Stimulated activated CD4-positive, alpha-beta T cell treated with anti-CD3 and anti-CD28 coated beads, TNF-alpha, amount 100 ng/mL, for 24 hours (primary cell): ENCODE results near the gene PPP1R7.
"Not testable (repeated sequence)": the region's sequence is repeated elsewhere in the genome, so short reads cannot be mapped to it uniquely, and the experiment has no call there.

Source experiments
- DNase-seq, 3 experiments: peaks; one replicate each; pipeline ENCODE4 v3.0.0-alpha.2; 2020; ENCODE audit warnings: low read depth in 3 of 3

PPP1R7 gene

DNA sequence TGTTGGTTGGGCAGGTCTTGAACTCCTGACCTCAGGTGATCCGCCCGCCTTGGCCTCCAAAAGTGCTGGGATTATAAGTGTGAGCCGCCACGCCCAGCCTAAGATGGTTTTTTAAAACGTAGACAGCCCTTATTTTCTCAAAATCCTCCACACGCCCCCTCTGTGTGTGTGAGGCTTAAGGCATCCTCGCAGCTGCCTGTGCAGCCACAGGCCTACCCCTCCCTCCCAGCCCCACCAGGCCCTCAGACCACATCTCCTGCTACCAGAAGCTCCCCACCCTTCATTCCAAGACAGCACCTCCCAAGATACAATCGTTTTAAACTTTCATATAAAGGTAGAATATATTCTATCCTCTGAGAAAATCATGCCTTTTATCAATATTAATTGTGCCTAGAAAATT, 43.0 kb downstream of the PPP1R7 start:
- DNase-seq = no peak

DNA sequence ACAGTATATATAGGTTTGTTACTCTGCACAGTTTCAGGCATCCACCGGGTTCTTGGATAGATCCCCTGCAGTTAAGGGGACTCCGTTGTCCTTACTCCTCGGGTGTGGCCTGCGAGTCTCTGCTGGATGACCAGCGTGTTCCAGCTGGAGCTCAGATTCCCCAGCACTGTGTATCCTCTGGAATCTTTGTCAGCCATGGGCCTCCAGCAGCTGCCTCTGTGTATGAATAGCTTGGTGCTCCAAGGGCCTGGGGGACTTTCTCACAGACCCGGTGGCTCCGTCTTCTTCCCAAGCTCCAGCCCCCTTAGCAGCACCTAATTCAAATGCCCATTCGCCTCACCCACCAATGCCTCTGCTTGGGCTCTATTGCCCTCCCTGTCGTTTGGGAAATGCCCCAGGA, 44.5 kb downstream of the PPP1R7 start:
- DNase-seq = no peak

DNA sequence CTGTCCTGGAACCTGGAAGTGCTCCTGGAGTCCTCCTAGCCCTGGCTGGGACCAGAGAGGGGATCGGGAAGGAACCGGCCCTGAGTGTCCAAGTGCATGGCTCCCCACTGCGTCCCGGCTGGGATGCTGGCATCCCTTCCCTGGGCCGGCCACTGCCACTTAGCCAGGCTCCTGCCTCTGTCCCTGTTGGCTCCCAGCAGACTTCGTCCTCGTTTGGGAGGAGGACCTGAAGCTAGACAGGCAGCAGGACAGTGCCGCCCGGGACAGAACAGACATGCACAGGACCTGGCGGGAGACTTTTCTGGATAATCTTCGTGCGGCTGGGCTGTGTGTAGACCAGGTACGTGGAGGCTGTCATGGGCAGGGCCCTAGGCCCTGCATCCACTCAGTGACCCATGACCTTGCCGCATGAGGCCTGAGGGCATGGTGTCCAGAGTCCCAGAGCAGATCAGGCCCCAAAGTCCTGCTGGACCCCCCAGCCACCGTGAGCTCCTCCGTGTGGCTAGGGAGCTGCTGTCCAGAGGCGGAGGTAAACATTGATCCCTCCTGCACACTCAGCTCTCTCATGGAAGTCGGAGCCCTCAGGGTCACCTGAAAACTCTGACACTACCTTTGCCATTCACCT, 45.4 kb downstream of the PPP1R7 start:
- no peak for DNase-seq

DNA sequence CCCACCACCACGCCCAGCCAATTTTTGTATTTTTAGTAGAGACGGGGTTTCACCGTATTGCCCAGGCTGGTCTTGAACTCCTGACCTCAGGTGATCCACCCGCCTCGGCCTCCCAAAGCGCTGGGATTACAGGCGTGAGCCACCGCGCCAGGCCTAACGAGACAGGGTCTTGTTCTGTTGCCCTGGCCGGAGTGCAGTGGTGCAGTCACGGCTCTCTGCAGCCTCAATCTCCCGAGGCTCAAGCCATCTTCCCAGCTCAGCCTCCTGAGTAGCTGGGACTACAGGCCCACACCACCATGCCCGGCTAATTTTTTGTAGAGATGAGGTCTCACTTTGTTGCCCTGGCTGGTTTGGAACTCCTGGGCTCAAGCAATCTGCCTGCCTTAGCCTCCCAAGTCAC, 47.0 kb downstream of the PPP1R7 start:
- DNase-seq = not testable (repeated sequence)

DNA sequence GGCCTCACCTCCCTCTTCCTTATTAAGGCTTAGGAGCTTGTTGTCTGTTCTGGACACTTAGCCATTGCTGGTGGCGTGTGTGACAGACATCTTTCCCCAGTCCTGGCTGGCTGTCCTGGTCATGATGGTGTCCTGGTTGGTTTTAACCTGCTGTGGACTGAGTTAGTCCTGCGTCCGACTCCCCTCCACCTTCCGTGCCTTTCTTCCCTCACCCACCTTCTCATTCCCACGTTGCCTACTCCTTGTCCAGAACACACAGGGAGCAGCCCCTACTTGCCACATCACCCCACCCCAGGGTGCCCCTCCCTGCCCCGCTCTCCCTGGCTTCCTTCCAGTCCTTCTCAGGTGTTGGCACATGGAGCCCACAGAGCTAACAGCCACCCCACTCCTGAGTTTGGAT, 47.7 kb downstream of the PPP1R7 start:
- DNase-seq = no peak

DNA sequence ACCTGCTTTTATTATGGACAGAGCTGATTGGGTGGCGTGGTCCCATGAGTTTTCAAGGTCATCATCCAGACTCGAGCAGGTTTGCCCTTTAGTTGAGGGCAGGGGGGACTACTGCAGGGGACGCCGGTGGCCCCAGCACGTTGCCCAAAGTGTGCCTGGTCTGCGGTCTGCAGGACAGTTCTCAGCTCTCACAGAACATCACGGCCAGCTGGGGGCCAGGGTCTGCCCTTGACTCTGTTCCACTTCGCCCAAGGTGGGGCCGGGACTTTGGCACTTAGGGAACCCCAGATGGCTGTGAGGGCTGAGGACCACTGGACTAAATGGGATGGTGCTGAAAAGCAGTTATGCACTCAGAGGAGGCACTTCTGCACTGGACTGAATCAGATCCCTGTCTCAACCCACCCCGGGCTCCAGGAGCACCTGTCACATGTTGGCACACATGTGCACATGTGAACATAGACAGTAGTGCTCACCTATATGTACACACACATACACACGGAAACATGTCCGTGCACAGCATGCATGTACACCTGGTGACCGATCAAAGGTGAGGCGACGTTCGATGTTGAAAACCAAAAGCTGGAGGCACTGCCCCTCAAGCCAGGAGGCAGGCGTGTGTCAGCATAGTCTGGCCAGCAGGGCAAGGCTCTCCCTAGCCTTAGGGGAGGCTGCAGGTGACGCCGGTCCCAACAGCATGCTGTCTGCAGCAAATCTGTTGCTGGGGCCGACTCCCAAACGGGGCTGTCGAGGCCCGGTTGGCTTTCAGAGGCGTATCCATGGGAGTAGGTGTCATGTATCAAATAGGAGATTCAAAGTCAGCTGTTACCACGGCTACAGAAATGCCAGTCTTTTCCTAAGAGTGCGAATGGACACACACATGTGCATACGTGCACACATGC, 48.4 kb downstream of the PPP1R7 start:
- DNase-seq = no peak

DNA sequence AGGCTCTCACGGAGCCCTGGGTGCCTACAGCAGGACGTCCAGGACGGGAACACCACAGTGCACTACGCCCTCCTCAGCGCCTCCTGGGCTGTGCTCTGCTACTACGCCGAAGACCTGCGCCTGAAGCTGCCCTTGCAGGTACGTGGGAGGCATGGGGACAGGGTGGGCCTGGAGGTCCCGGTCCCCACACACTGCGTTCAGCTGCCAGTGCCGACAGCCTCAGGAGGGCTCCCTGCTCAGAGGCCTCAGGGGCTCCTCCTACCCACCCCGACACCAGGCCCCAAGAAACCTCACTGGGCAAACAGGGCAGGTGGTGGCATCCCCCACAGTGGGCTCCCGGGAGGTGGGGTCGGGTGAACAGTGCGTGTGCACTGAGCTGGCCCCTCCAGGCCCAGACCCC, 49.0 kb downstream of the PPP1R7 start:
- no peak for DNase-seq

DNA sequence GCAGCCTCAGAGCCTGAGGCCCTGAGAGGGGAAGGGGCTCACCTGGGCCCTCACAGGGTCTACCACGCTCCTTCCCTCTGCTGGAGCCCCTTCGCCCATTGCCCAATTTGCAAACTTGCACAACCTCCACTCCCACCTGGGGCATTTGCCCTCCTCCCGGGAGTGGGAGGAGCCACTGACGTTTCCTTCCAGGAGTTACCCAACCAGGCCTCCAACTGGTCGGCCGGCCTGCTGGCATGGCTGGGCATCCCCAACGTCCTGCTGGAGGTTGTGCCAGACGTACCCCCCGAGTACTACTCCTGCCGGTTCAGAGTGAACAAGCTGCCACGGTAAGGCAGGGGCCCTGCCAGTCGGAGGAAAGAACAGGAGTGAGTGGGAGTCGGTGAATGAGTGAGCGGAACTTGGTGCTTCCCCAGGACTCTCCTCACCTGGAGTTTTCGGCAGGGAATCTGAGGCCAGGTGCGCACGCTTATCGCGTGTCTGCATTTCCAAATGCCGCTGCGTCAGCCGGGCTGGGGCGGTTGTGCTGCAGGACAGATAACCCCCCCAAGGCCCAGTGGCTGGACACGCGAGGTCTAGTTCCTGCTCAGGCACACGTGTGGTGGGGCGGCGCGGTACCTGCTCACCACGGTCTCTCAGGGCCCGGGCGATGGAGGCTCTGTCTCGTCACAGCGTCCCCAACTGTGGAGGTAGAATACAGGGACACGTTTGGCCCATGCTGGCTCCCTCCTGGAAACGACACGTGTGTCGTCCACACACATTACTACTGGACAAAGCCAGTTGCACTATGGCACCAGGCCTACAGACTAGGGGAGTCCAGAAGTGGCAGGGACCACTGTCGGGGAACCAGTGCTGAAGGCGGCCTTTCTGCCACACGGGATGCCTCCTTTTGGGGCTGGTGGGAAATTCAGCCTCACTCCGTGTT, 49.9 kb downstream of the PPP1R7 start:
- DNase-seq = no peak

DNA sequence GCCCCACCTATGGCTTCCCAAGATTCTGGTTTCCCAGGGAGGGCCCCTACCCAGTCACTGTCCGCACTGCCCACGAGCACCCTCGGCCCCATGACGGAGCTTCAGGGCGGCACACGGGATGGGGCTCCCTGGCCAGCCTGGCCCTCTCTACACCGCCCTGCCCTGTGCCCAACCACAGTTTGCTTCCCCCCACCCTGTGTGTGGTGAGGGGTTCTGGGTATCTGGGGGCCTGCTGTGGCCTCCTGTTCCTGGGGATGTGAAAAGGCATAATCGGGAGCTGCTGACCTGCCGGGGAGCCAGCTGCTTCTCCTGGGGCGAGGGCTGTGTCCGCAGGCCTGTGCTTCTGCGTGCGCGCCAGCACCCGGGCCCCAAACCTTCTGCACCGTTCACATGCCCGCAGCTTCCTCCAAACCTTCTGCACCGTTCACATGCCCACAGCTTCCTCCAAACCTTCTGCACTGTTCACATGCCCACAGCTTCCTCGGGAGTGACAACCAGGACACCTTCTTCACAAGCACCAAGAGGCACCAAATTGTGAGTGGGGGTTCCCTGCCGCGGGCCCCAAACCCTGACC, 50.6 kb downstream of the PPP1R7 start:
- no peak for DNase-seq

DNA sequence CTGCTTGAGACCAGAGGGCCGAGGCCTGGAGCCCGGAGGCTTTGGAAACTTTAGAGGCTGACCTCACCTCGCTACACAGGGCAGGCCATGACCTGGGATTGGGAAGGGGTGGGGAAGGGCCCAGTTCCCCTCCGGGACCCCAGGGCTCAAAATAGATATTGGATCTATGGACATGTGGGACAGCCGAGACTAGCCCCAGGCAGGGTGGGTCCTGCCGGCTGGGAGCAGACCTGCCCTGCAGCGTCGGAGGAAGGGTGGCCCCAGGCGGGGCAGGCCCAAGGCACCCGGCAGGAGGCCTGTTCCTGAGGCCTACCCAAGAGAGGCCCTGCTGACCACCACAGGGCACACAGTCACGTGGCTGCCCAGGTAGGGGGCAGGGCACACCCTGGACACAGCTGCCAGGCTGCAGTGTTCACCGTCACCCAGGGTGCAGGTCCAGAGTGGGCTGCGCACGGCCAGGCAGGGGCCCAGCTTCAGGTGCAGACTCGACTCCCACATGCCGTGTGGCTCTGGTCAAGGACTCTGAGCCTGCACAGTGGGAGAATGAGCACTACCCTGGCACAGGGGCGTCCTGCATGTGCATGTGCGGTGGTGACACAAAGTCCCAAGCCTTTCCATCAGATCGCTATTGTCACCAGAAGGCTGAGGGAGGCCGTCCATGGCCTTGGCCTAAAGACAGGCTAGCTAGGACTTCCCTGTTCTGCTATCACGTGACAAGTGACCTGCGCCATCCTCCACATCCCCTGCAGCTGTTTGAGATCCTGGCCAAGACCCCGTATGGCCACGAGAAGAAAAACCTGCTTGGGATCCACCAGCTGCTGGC, 51.4 kb downstream of the PPP1R7 start:
- DNase-seq = no peak

DNA sequence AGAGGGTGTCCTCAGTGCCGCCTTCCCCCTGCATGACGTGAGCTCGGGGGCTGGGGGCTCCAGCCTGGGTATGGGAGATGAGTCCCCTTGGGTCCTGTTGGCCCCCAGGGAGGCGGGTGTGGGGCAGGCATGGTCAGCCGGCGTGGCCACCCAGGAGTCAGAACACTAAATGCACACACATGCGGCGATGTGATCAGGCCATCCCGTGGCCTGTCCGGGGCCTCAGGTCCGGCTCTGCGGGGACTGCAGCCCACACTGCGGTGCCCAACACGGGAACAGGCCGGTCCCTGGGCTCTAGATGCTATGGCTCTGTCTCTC, 52.0 kb downstream of the PPP1R7 start:
- DNase-seq = no peak

DNA sequence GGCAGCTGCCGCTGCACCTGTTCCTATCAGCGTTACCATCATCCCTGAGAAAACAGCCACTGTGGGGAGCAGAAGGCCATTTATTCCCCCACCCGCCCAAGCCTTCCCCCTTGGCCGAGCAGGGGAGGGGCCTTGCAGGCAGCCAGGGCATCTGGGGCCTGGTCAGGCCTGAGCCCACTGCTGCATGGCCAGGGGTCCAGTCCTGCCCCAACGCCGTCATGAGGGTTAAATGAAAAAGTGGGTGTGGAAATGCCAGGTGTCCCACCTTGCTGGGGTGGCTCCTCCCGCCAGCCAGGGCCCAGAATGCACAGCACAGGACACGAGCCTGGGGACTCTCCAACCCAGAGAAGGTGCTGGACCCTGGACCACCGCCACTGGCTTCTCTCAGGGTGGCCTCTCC, 52.4 kb downstream of the PPP1R7 start:
- no peak for DNase-seq

DNA sequence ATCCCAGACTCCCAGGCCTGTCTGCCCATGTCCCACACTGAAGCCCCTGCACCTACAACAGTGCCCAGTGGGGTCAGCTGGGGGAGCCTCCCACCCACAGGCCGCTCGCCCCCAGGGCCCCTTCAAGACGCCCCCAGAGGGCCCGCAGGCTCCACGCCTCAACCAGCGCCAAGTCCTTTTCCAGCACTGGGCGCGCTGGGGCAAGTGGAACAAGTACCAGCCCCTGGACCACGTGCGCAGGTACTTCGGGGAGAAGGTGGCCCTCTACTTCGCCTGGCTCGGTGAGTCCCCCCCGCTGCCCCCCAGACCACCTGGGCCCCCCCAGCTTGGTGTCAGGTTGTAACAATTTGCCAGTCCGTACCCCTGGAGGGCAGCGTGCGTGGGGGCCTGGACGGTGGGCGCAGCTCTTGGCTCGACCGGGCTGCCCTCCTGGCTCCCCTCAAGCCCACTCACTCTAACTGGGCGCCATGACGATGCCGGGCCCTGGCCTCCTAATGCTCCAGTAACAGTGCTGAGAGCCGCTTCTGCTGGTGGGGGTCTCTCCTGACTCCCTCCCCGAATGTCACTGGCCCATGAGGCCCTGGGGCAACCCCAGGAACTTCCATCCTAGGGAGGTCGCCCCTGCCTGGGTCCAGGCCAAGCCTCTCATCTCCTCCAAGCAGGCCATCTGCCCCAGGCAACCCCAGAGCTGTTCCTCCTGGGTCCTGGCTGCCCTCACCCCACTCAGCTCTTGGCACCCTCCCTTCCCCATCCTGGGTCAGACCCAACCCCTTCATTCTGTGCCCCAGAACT, 53.1 kb downstream of the PPP1R7 start:
- no peak for DNase-seq

DNA sequence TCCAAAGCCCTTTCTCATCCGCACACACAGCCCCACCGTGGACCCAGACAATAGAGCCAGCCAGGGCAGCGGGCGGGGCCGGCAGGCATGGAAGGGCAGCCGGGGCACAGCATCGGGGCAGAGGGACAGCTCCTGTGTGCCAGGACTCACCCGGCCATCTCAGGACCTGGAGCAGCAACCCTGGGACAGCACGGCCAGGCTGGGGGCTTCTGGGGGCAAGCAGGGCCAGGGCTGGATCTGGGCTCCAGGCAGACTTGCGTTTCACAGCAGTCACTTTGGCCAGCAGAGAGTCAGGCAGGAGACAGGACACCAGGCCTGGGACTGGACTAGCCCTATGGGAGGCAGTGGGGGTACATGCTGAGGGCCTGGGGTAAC, 53.7 kb downstream of the PPP1R7 start:
- no peak for DNase-seq

DNA sequence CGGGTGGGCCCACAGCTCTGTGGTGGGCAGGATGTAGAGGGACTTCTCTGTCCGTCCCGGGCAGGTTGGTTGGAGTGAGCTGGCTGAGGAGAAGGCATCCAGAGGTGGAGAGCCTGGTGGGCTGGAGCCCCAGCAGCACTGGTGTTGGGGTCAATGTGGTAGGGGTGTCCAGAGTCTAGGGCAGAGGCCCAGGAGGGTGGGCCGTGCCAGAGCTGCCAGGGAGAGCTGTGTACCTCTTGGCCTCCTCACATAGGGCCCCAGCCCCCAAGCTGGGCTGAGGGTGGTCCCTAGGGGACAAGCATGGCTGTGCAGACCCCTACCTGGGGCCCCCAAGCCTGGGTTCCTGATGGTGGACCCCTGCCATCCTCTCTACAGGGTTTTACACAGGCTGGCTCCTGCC, 54.2 kb downstream of the PPP1R7 start:
- no peak for DNase-seq

DNA sequence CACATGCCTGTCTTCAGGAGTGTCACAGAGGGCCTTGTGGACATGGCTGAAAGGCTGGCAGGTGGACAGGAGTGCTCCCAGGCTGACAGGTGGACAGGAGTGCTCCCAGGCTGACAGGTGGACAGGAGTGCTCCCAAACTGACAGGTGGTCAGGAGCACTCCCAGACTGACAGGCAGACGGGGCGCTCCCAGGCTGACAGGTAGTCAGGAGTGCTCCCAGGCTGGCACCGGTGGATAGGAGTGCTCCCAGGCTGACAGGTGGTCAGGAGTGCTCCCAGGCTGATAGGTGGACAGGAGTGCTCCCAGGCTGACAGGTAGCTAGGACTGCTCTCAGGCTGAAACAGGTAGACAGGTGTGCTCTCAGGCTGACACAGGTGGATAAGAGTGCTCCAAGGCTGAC, 54.8 kb downstream of the PPP1R7 start:
- DNase-seq = no peak

DNA sequence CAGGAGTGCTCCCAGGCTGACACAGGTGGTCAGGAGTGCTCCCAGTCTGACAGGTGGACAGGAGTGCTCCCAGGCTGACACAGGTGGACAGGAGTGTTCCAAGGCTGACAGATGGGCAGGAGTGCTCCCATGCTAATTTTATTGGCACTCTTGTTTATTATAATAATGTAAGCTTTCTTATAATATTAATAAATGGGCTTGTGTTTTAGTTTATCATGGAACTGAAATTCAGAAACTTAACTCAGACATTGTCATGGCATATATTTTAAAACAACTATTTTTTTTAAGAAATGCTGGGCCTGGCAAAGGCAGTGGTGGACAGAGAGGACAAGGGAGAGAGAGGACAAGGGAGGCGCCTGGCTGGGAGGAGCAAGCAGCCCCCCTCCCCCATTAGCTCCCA, 56.9 kb downstream of the PPP1R7 start:
- DNase-seq = no peak

DNA sequence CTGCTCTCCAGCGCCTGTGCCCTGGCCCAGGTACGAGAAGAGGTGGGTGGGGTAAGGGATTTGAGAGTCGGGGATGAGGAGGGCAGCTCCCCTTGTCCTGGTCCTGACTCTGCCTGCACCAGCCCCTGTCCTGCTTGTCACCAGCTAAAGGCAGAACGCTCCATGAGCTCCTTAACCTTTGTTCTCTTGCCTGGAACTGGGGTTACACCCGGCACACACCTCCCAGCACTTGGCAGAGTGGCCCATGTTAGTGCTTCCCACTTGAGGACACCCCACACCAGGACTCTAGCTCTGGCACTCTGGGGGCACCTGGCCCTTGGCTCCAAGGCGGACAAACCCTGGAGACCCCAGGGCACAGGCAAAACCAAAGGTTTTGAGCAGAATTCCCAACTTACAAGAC, 57.4 kb downstream of the PPP1R7 start:
- no peak for DNase-seq

DNA sequence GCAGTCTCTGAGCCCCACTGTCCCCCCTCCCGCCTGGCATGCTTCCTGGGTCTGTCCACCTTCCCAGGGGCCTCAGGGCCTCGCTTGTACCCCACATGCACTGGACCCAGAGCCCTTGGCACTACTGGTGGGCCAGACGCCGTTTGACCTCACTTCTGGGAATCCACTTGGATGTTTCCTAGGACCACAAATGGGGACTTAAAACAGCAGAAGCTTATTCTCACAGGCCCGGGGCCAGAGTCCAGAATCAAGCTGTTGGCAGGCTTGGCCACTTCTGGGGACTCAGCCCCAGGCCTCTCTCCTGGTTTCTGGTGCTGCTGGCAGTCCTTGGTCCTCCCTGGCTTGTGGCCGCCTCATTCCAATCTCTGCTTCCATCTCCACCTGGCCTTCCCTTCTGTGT, 57.8 kb downstream of the PPP1R7 start:
- DNase-seq = no peak

DNA sequence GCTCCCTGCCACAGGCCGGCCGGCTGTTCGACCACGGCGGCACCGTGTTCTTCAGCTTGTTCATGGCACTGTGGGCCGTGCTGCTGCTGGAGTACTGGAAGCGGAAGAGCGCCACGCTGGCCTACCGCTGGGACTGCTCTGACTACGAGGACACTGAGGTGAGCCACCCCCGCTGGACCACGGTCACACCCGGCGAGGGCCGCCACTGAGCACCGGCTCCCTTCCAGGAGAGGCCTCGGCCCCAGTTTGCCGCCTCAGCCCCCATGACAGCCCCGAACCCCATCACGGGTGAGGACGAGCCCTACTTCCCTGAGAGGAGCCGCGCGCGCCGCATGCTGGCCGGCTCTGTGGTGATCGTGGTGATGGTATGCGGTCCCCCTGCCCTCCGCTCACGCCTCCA, 59.0 kb downstream of the PPP1R7 start:
- DNase-seq = no peak

DNA sequence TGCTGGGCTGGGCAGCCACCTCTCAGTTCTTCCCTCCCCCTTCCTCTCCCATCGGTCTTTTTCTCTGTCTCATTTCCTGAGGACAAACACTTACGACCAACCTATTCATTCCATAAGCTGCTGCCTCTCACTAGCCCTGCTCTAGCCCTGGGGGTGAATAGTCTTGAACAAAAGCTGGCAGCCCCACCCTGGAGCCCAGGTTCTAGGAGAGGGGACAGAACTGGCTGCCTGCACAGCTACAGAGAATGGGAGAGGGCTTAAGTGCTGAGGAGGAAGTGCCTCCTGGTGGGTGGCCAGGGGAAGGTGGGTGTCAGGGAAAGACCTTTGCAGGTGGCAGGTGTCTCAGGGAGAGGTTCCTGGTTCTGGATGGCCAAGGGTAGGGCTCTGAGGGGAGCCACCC, 61.0 kb downstream of the PPP1R7 start:
- no peak for DNase-seq
